DOHH2 (cell line): ENCODE results near the gene PHC3.
A peak's percentile ranks its signal among the peaks of the same experiment; 100 is the strongest.

Experiments
- H3F3A ChIP-seq: fragments of 200-600 bp; sonication (generic), shearing (Covaris generic); 2 replicates; pipeline ENCODE4 v1.6.0; 2016; ENCODE audit warnings: antibody characterized with exemption, mild to moderate bottlenecking; ENCODE audit not compliant: control insufficient read depth, insufficient read depth
- H3K27ac ChIP-seq: fragments of 200-600 bp; sonication (generic); 2 replicates; pipeline ENCODE4 v1.5.1; 2014; ENCODE audit warnings: low read depth, mild to moderate bottlenecking, low read length, moderate library complexity
- H3K27me3 ChIP-seq: fragments of 200-600 bp; sonication (generic); 2 replicates; pipeline ENCODE4 v1.6.1; 2014; ENCODE audit warnings: mild to moderate bottlenecking, low read length, mixed read lengths; ENCODE audit not compliant: control insufficient read depth
- H3K36me3 ChIP-seq: fragments of 200-600 bp; sonication (generic); 2 replicates; pipeline ENCODE4 v1.6.1; 2014; ENCODE audit warnings: mild to moderate bottlenecking, low read length, moderate library complexity, mixed read lengths; ENCODE audit not compliant: control insufficient read depth
- H3K4me1 ChIP-seq: fragments of 200-600 bp; sonication (generic); 2 replicates; pipeline ENCODE4 v1.6.1; 2014; ENCODE audit warnings: mild to moderate bottlenecking, low read length, mixed read lengths; ENCODE audit not compliant: control insufficient read depth
- H3K4me2 ChIP-seq: fragments of 200-600 bp; sonication (generic); 2 replicates; pipeline ENCODE4 v1.6.0; 2014; ENCODE audit warnings: mild to moderate bottlenecking, low read length, moderate library complexity
- H3K4me3 ChIP-seq: fragments of 200-600 bp; sonication (generic); 2 replicates; pipeline ENCODE4 v1.5.1; 2014; ENCODE audit warnings: mild to moderate bottlenecking, low read length, mixed read lengths
- H3K79me2 ChIP-seq: fragments of 200-600 bp; sonication (generic); 2 replicates; pipeline ENCODE4 v1.6.1; 2014; ENCODE audit warnings: mild to moderate bottlenecking, low read length, mixed read lengths; ENCODE audit not compliant: control insufficient read depth
- H3K9me2 ChIP-seq: fragments of 200-600 bp; sonication (generic); replicated peaks from 2 replicates; pipeline ENCODE4 v1.6.1; 2014; ENCODE audit warnings: mild to moderate bottlenecking, low read length, mixed read lengths; ENCODE audit not compliant: control insufficient read depth
- H3K9me3 ChIP-seq: fragments of 200-600 bp; sonication (generic); 2 replicates; pipeline ENCODE4 v1.6.1; 2014; ENCODE audit warnings: antibody characterized with exemption, low read length, mixed read lengths; ENCODE audit not compliant: control insufficient read depth, insufficient read depth
- H4K20me1 ChIP-seq: fragments of 200-600 bp; sonication (generic); 2 replicates; pipeline ENCODE4 v1.6.0; 2014; ENCODE audit warnings: low read depth, mild to moderate bottlenecking, antibody characterized with exemption, low read length, moderate library complexity; ENCODE audit not compliant: control insufficient read depth, insufficient read depth
- CTCF ChIP-seq: fragments of 200-600 bp; sonication (generic); IDR thresholded peaks from one replicate; pipeline ENCODE4 v1.5.1; 2014; ENCODE audit warnings: antibody characterized with exemption, mild to moderate bottlenecking, low read depth, low read length; ENCODE audit not compliant: poor library complexity, severe bottlenecking
- EZH2phosphoT487 ChIP-seq: fragments of 200-600 bp; sonication (generic); IDR thresholded peaks from 2 replicates; pipeline ENCODE4 v1.6.1; 2017; ENCODE audit warnings: borderline replicate concordance, mild to moderate bottlenecking, antibody characterized with exemption, low read length, moderate library complexity, mixed read lengths

PHC3 gene

GRCh38 chr3:170059447-170059846, 122.1 kb downstream of the PHC3 start:
- Histone ChIP-seq H3K36me3 (peaks cover 15% of the 10 kb centered on the region), H4K20me1 (no peaks in the 10 kb centered on the region), H3F3A (peaks cover 4% of the 10 kb centered on the region), H3K9me2 (no peaks in the 10 kb centered on the region), H3K4me3 (no peak overlapping the region), H3K79me2 (peaks cover 12% of the 10 kb centered on the region), H3K27ac (no peak overlapping the region), H3K9me3 (no peaks in the 10 kb centered on the region), H3K4me1 (peaks cover 60% of the 10 kb centered on the region), H3K27me3 (no peaks in the 10 kb centered on the region), H3K4me2 (no peak overlapping the region)
- no peak for TF ChIP-seq EZH2phosphoT487

- H3K4me1 ChIP-seq, result peaks cover 55% of the 10 kb centered on the region
Observed at GRCh38 chr3:170058127-170058526, 123.4 kb downstream of the PHC3 start.

DNA sequence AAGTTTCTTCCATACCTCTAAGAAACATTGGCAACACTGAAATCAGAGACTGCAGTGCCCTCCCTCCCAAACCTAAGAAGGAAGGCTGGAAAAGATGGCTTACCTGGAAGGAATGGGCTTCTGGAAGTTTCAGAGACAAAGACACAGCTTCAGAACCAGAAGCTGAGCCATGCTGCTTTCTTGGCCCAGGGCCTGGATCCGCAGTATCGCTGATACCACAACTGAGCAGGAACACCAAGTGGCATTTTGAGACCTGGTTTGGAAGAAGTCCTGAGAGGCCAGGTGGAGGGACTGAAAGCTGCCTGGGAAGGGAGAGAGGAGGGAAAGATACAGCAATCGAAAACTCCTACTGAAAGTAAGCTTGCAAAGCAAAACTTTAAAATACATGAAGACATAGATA, 124.0 kb downstream of the PHC3 start:
- H3K4me1 ChIP-seq, result peaks cover 50% of the 10 kb centered on the region
- H3K27ac ChIP-seq, result no peak overlapping the region
- no peak overlapping the region for H3K4me3 ChIP-seq

More at GRCh38 chr3:170058127-170058526, 123.4 kb downstream of the PHC3 start:
- no peaks in the 10 kb centered on the region for H3K9me3 ChIP-seq
- peaks cover 9% of the 10 kb centered on the region for H3F3A ChIP-seq
- H3K79me2 ChIP-seq, result peaks cover 12% of the 10 kb centered on the region
- H3K27ac ChIP-seq, result no peak overlapping the region
- H3K36me3 ChIP-seq, result peaks cover 15% of the 10 kb centered on the region
- no peak overlapping the region for H3K4me3 ChIP-seq
- TF ChIP-seq CTCF, result no peak
- TF ChIP-seq EZH2phosphoT487, result no peak
- H4K20me1 ChIP-seq, result no peaks in the 10 kb centered on the region
- no peaks in the 10 kb centered on the region for H3K9me2 ChIP-seq
- H3K4me2 ChIP-seq, result peak overlapping the region; percentile 27
- no peaks in the 10 kb centered on the region for H3K27me3 ChIP-seq

More for the DNA sequence above, 124.0 kb downstream of the PHC3 start:
- no peak for TF ChIP-seq CTCF
- TF ChIP-seq EZH2phosphoT487, result no peak
- Histone ChIP-seq H3K36me3 (peaks cover 15% of the 10 kb centered on the region), H3F3A (peaks cover 9% of the 10 kb centered on the region), H3K9me2 (no peaks in the 10 kb centered on the region), H3K27me3 (no peaks in the 10 kb centered on the region), H3K4me2 (peak overlapping the region; percentile 27), H3K79me2 (peaks cover 12% of the 10 kb centered on the region), H3K9me3 (no peaks in the 10 kb centered on the region), H4K20me1 (no peaks in the 10 kb centered on the region)
